Measurements from ENCODE around the gene HSF4. TPM values are rescaled to one million over a fixed set of nuclear protein-coding genes. Genes with fewer than 3 reads are reported as not detected.

Gene HSF4
- total RNA-seq, 4 donors from 2014 or later = 56.5 to 351 (median 102) TPM

- no peak overlapping the region for H3K4me3 ChIP-seq
- H3K9me3 ChIP-seq = no peaks in the 10 kb centered on the region
- WGBS = 97% methylated on average over 14 of the region's 40 CpGs
- no peak overlapping the region for H3K27ac ChIP-seq
- no peaks in the 10 kb centered on the region for H3K27me3 ChIP-seq
- peaks cover 32% of the 10 kb centered on the region for H3K4me1 ChIP-seq
- H3K36me3 ChIP-seq = peaks cover 46% of the 10 kb centered on the region
- no peak for TF ChIP-seq POLR2AphosphoS5 (IDR thresholded peaks at IDR 0.05)
- no peak for TF ChIP-seq POLR2A (IDR thresholded peaks at IDR 0.05)
- DNase-seq (ENCODE audit: low spot score in 2 of 2) = no peak
These were observed 37.1 kb downstream of the HSF4 start for GRCh38 chr16:67201411-67202345.

GRCh38 chr16:67202426-67202825 lies 37.9 kb downstream of the HSF4 start:
- 60% methylated on average over 1 of the region's 12 CpGs for whole genome bisulfite sequencing
- Histone ChIP-seq H3K4me1 (peaks cover 29% of the 10 kb centered on the region), H3K27ac (no peak overlapping the region), H3K27me3 (no peaks in the 10 kb centered on the region), H3K36me3 (peaks cover 42% of the 10 kb centered on the region), H3K9me3 (no peaks in the 10 kb centered on the region), H3K4me3 (no peak overlapping the region)
- DNase-seq (ENCODE audit: low spot score in 2 of 2) = no peak
- TF ChIP-seq POLR2A (IDR thresholded peaks at IDR 0.05) (no peak), CTCF (IDR thresholded peaks at IDR 0.05) (no peak), POLR2AphosphoS5 (IDR thresholded peaks at IDR 0.05) (no peak), EP300 (IDR thresholded peaks at IDR 0.05) (no peak)

- Histone ChIP-seq H3K27ac (no peak overlapping the region), H3K4me3 (no peak overlapping the region), H3K4me1 (peaks cover 29% of the 10 kb centered on the region), H3K36me3 (peaks cover 38% of the 10 kb centered on the region), H3K9me3 (no peaks in the 10 kb centered on the region), H3K27me3 (no peaks in the 10 kb centered on the region)
- TF ChIP-seq POLR2A (IDR thresholded peaks at IDR 0.05) = no peak
- TF ChIP-seq POLR2AphosphoS5 (IDR thresholded peaks at IDR 0.05) = no peak
- no peak for TF ChIP-seq EP300 (IDR thresholded peaks at IDR 0.05)
- TF ChIP-seq CTCF (IDR thresholded peaks at IDR 0.05) = no peak
- 85% methylated on average over 16 of the region's 23 CpGs for WGBS
- no peak for DNase-seq (ENCODE audit: low spot score in 2 of 2)
These were observed 38.5 kb downstream of the HSF4 start for GRCh38 chr16:67202956-67203493.

GRCh38 chr16:67204076-67204475 lies 39.5 kb downstream of the HSF4 start:
- no peak for DNase-seq (ENCODE audit: low spot score in 2 of 2)
- TF ChIP-seq POLR2A (IDR thresholded peaks at IDR 0.05) (no peak), EP300 (IDR thresholded peaks at IDR 0.05) (no peak), POLR2AphosphoS5 (IDR thresholded peaks at IDR 0.05) (no peak), CTCF (IDR thresholded peaks at IDR 0.05) (no peak)
- Histone ChIP-seq H3K4me1 (peaks cover 18% of the 10 kb centered on the region), H3K27ac (no peak overlapping the region), H3K4me3 (no peak overlapping the region), H3K27me3 (no peaks in the 10 kb centered on the region), H3K9me3 (no peaks in the 10 kb centered on the region), H3K36me3 (peaks cover 36% of the 10 kb centered on the region)
- 68% methylated on average over 3 of the region's 4 CpGs for WGBS

- H3K27me3 ChIP-seq = no peaks in the 10 kb centered on the region
- H3K36me3 ChIP-seq = peaks cover 38% of the 10 kb centered on the region
- WGBS = 83% methylated on average over 8 of the region's 8 CpGs
These were observed 41.7 kb downstream of the HSF4 start for GRCh38 chr16:67206129-67206837.

More at GRCh38 chr16:67206129-67206837, 41.7 kb downstream of the HSF4 start:
- no peak for DNase-seq (ENCODE audit: low spot score in 2 of 2)
- H3K4me1 ChIP-seq = peaks cover 6% of the 10 kb centered on the region
- no peak overlapping the region for H3K4me3 ChIP-seq
- H3K9me3 ChIP-seq = no peaks in the 10 kb centered on the region
- no peak overlapping the region for H3K27ac ChIP-seq
- no peak for TF ChIP-seq POLR2AphosphoS5 (IDR thresholded peaks at IDR 0.05)
- no peak for TF ChIP-seq EP300 (IDR thresholded peaks at IDR 0.05)
- TF ChIP-seq CTCF (IDR thresholded peaks at IDR 0.05) = no peak
- no peak for TF ChIP-seq POLR2A (IDR thresholded peaks at IDR 0.05)
